Adrenal gland (tissue), 5 donors: Measurements from ENCODE around the gene ZCCHC7.

ENCODE experiments used
- CTCF ChIP-seq, 6 experiments: fragments of 450-650 bp in 4 of 6; fragments of 200-600 bp in 2 of 6; sonication (generic) in 1 of 6; IDR thresholded peaks; 1 replicate in 5 of 6; 2 replicates in 1 of 6; pipeline versions ENCODE4 v1.5.1 to v1.8.0; 2016 to 2021; ENCODE audit warnings: antibody characterized with exemption in 6 of 6, mild to moderate bottlenecking in 2 of 6, moderate library complexity in 1 of 6
- POLR2A ChIP-seq, 2 donors: fragments of 450-650 bp; IDR thresholded peaks; one replicate each; pipeline ENCODE4 v1.6.1; 2017; ENCODE audit warnings: antibody characterized with exemption in 2 of 2, mild to moderate bottlenecking in 2 of 2, moderate library complexity in 1 of 2
- donor health status: DM: no; HTN: no; CAD: no.

GRCh38 chr9:37251452-37251851 is 131.1 kb downstream of the ZCCHC7 start:
- TF ChIP-seq CTCF (IDR thresholded peaks at IDR 0.05) (no peak), POLR2A (IDR thresholded peaks at IDR 0.05) (no peak)
